ENCODE data around the gene PLIN3.

- no peak for TF ChIP-seq CTCF (conservative IDR thresholded peaks at IDR 0.05 in 1 of 2, IDR thresholded peaks at IDR 0.05 in 1 of 2; ENCODE audit: extremely low read depth in 1 of 2, insufficient read depth in 1 of 2, low read depth in 1 of 2, low read length in 2 of 2)
- TF ChIP-seq EZH2 (IDR thresholded peaks at IDR 0.05; ENCODE audit: borderline replicate concordance, low read length), result no peak
These were observed 41.3 kb upstream of the PLIN3 start for GRCh38 chr19:4908781-4909155.

All from mammary epithelial cell (primary cell).